ENCODE data around the gene MRPL53. TPM values are rescaled to one million over a fixed set of nuclear protein-coding genes. Genes with fewer than 3 reads are reported as not detected.
"Not testable (repeated sequence)": the region's sequence is repeated elsewhere in the genome, so short reads cannot be mapped to it uniquely, and the experiment has no call there.

The MRPL53 gene
- total RNA-seq, 1 donor from 2014 or later, result 47.4 TPM

GRCh38 chr2:74502720-74503505, 30.4 kb upstream of the MRPL53 start:
- DNase-seq (ENCODE audit: low spot score), result peak; percentile 87

GRCh38 chr2:74502147-74502719, 29.8 kb upstream of the MRPL53 start:
- no peak for DNase-seq (ENCODE audit: low spot score)

GRCh38 chr2:74501335-74502071, 29.0 kb upstream of the MRPL53 start:
- DNase-seq (ENCODE audit: low spot score), result no peak

- no peak for DNase-seq (ENCODE audit: low spot score)
These were observed 28.1 kb upstream of the MRPL53 start for GRCh38 chr2:74500578-74500946.

- DNase-seq (ENCODE audit: low spot score), result no peak
These were observed 27.6 kb upstream of the MRPL53 start for GRCh38 chr2:74499940-74500577.

- DNase-seq (ENCODE audit: low spot score), result peak; percentile 28
These were observed 26.9 kb upstream of the MRPL53 start, which contains the start of gene LBX2 for GRCh38 chr2:74499267-74499939. TSS of gene LBX2 (minus strand) at chr2:74499603. CDS start at chr2:74499537, 66 bp downstream.

GRCh38 chr2:74498500-74499266, 26.2 kb upstream of the MRPL53 start:
- no peak for DNase-seq (ENCODE audit: low spot score)

- DNase-seq (ENCODE audit: low spot score), result no peak
These were observed 25.5 kb upstream of the MRPL53 start for GRCh38 chr2:74497777-74498499.

GRCh38 chr2:74496997-74497776, 24.7 kb upstream of the MRPL53 start:
- no peak for DNase-seq (ENCODE audit: low spot score)

GRCh38 chr2:74495440-74495839, 23.0 kb upstream of the MRPL53 start:
- DNase-seq (ENCODE audit: low spot score), result no peak

GRCh38 chr2:74493546-74493945, 21.1 kb upstream of the MRPL53 start:
- no peak for DNase-seq (ENCODE audit: low spot score)

GRCh38 chr2:74491648-74492544, 19.4 kb upstream of the MRPL53 start:
- DNase-seq (ENCODE audit: low spot score), result no peak

GRCh38 chr2:74489906-74490305, 17.4 kb upstream of the MRPL53 start:
- no peak for DNase-seq (ENCODE audit: low spot score)

GRCh38 chr2:74488643-74489481, 16.4 kb upstream of the MRPL53 start:
- no peak for DNase-seq (ENCODE audit: low spot score)

- no peak for DNase-seq (ENCODE audit: low spot score)
These were observed 13.7 kb upstream of the MRPL53 start for GRCh38 chr2:74486141-74486540.

GRCh38 chr2:74483675-74484164, 11.2 kb upstream of the MRPL53 start:
- not testable (repeated sequence) for DNase-seq (ENCODE audit: low spot score)
